Naive thymus-derived CD8-positive, alpha-beta T cell (primary cell): ENCODE measurements around the gene GPATCH4. TPM values are rescaled to one million over a fixed set of nuclear protein-coding genes. Genes with fewer than 3 reads are reported as not detected.
A peak's percentile ranks its signal among the peaks of the same experiment; 100 is the strongest.

Experiments
- ATAC-seq, 2 donors: fragments of 150-1000 bp; cut with Tn5 transposase in 1 of 2; sonication (Bioruptor Pico), chemical (Tn5 transposase) in 1 of 2; 1 replicate in 1 of 2; 2 replicates in 1 of 2; pipeline ENCODE4 v1.10.0; 2021; ENCODE audit warnings: mild to moderate bottlenecking in 2 of 2, moderate library complexity in 2 of 2
- POLR2A ChIA-PET: fragments of 350-600 bp; sonication (Branson Sonifier 250); formaldehyde crosslinking; loops from one replicate; lab custom pipeline; 2021; ENCODE audit warnings: antibody characterized with exemption; lab: Charles Lee
- DNase-seq, 10 donors: peaks; one replicate each; pipeline versions ENCODE4 v3.0.0 to v3.0.0-alpha.2; 2020 to 2022
- H3K27ac Mint-ChIP-seq, 10 donors: one replicate each; pipeline ENCODE4 v1.8.0; 2020 to 2022; ENCODE audit warnings: mild to moderate bottlenecking in 10 of 10, mixed read lengths in 10 of 10, moderate library complexity in 4 of 10, inconsistent platforms in 1 of 10
- H3K27me3 Mint-ChIP-seq, 5 donors: one replicate each; pipeline ENCODE4 v1.8.0; 2021 to 2022; ENCODE audit warnings: mixed read lengths in 5 of 5
- H3K36me3 Mint-ChIP-seq, 3 donors: one replicate each; pipeline ENCODE4 v1.8.0; 2020 to 2022; ENCODE audit warnings: mixed read lengths in 3 of 3, mild to moderate bottlenecking in 2 of 3, inconsistent platforms in 1 of 3
- H3K4me1 Mint-ChIP-seq, 4 donors: one replicate each; pipeline ENCODE4 v1.8.0; 2021 to 2022; ENCODE audit warnings: mixed read lengths in 4 of 4
- H3K4me3 Mint-ChIP-seq, 10 donors: one replicate each; pipeline ENCODE4 v1.8.0; 2020 to 2022; ENCODE audit warnings: mild to moderate bottlenecking in 10 of 10, mixed read lengths in 10 of 10, moderate library complexity in 6 of 10, inconsistent platforms in 1 of 10
- H3K9me3 Mint-ChIP-seq, 9 donors: one replicate each; pipeline ENCODE4 v1.8.0; 2020 to 2022; ENCODE audit warnings: mixed read lengths in 9 of 9, mild to moderate bottlenecking in 3 of 9, inconsistent platforms in 1 of 9, moderate library complexity in 1 of 9
- polyA plus RNA-seq, 3 donors: library from polyadenylated mRNA; unstranded; fragments of 300-500 nt; fragmentation: Illumina TruSeq; gene quantifications; one replicate each; pipeline ENCODE4 v1.2.3, GENCODE V29; 2021
- total RNA-seq, 8 experiments: library from RNA in 2 of 8; stranded (reverse) in 2 of 8; gene quantifications; one replicate each; pipeline ENCODE4 v1.2.3 and lab custom pipeline; 2021 to 2026

GPATCH4 gene
- total and polyA plus RNA-seq, 5 experiments from 2014 or later: 27.3 to 70.4 (median 44.2) TPM

- Mint-ChIP-seq H3K4me3 (no peak overlapping the region), H3K9me3 (no peaks in the 10 kb centered on the region), H3K27me3 (no peaks in the 10 kb centered on the region), H3K36me3 (no peaks in the 10 kb centered on the region), H3K27ac (peak overlapping the region in 1 of 10 donors; percentile 9), H3K4me1 (peaks cover 0 to 26% (median 3%) of the 10 kb centered on the region in 4 donors)
- no peak for DNase-seq
- ATAC-seq: no peak
- POLR2A ChIA-PET: interaction anchor here (0.5 kb wide), 2 partner anchors 22 to 26 kb away, joined by 3 to 5 read pairs; no protein-coding TSS in a partner anchor
Measured at GRCh38 chr1:156551869-156552268, 49.4 kb downstream of the GPATCH4 start.

GRCh38 chr1:156551066-156551643 lies 50.1 kb downstream of the GPATCH4 start:
- no peak for ATAC-seq
- Mint-ChIP-seq H3K4me1 (peaks cover 0 to 26% (median 3%) of the 10 kb centered on the region in 4 donors), H3K4me3 (no peak overlapping the region), H3K9me3 (no peaks in the 10 kb centered on the region), H3K27ac (peak overlapping the region in 1 of 10 donors; percentile 32), H3K36me3 (no peaks in the 10 kb centered on the region), H3K27me3 (no peaks in the 10 kb centered on the region)
- DNase-seq: no peak
- POLR2A ChIA-PET: interaction anchor here (0.5 to 1.5 kb wide), 2 partner anchors 23 to 31 kb away, joined by 3 to 5 read pairs; no protein-coding TSS in a partner anchor

GRCh38 chr1:156550346-156550745 lies 50.9 kb downstream of the GPATCH4 start:
- Mint-ChIP-seq H3K27me3 (no peaks in the 10 kb centered on the region), H3K27ac (peak overlapping the region in 1 of 10 donors; percentile 3), H3K4me3 (no peak overlapping the region), H3K36me3 (no peaks in the 10 kb centered on the region), H3K9me3 (no peaks in the 10 kb centered on the region), H3K4me1 (peaks cover 0 to 26% (median 3%) of the 10 kb centered on the region in 4 donors)
- DNase-seq (no peak), ATAC-seq (no peak)
- POLR2A ChIA-PET: interaction anchor here (1.5 kb wide), 2 partner anchors 31 to 46 kb away, joined by 3 read pairs; no protein-coding TSS in a partner anchor

GRCh38 chr1:156549831-156550230 lies 51.4 kb downstream of the GPATCH4 start:
- POLR2A ChIA-PET: interaction anchor here (1.5 kb wide), 2 partner anchors 32 to 45 kb away, joined by 3 read pairs; no protein-coding TSS in a partner anchor
- ATAC-seq (no peak), DNase-seq (no peak)
- H3K27ac Mint-ChIP-seq: peak overlapping the region in 1 of 10 donors; percentile 24
- H3K36me3 Mint-ChIP-seq: no peaks in the 10 kb centered on the region
- no peak overlapping the region for H3K4me3 Mint-ChIP-seq
- no peaks in the 10 kb centered on the region for H3K27me3 Mint-ChIP-seq
- peaks cover 0 to 26% (median 4%) of the 10 kb centered on the region in 4 donors for H3K4me1 Mint-ChIP-seq
- H3K9me3 Mint-ChIP-seq: no peaks in the 10 kb centered on the region

- peaks cover 0 to 26% (median 6%) of the 10 kb centered on the region in 4 donors for H3K4me1 Mint-ChIP-seq
- no peaks in the 10 kb centered on the region for H3K36me3 Mint-ChIP-seq
- POLR2A ChIA-PET: interaction anchor here (1.5 kb wide), 1 partner anchor 45 kb away, joined by 3 read pairs; no protein-coding TSS in a partner anchor
- H3K27me3 Mint-ChIP-seq: no peaks in the 10 kb centered on the region
- ATAC-seq (peak; percentile 39 to 41), DNase-seq (no peak)
- H3K27ac Mint-ChIP-seq: peak overlapping the region in 1 of 10 donors; percentile 24
- no peaks in the 10 kb centered on the region for H3K9me3 Mint-ChIP-seq
- no peak overlapping the region for H3K4me3 Mint-ChIP-seq
Measured at GRCh38 chr1:156549390-156549789, 51.9 kb downstream of the GPATCH4 start.

GRCh38 chr1:156547982-156548381 lies 53.3 kb downstream of the GPATCH4 start:
- Mint-ChIP-seq H3K4me3 (no peak overlapping the region), H3K27me3 (no peaks in the 10 kb centered on the region), H3K36me3 (no peaks in the 10 kb centered on the region), H3K9me3 (no peaks in the 10 kb centered on the region), H3K27ac (no peak overlapping the region), H3K4me1 (peaks cover 0 to 22% (median 4%) of the 10 kb centered on the region in 4 donors)
- POLR2A ChIA-PET: interaction anchor here (1.9 kb wide), 1 partner anchor 23 kb away, joined by 5 read pairs; no protein-coding TSS in a partner anchor
- DNase-seq: no peak
- no peak for ATAC-seq

- Mint-ChIP-seq H3K4me3 (no peak overlapping the region), H3K4me1 (peaks cover 0 to 19% (median 4%) of the 10 kb centered on the region in 4 donors), H3K27ac (no peak overlapping the region), H3K36me3 (no peaks in the 10 kb centered on the region), H3K27me3 (no peaks in the 10 kb centered on the region), H3K9me3 (no peaks in the 10 kb centered on the region)
- DNase-seq (no peak), ATAC-seq (no peak)
- POLR2A ChIA-PET: interaction anchor here (1.9 kb wide), 1 partner anchor 22 kb away, joined by 5 read pairs; no protein-coding TSS in a partner anchor
Measured at GRCh38 chr1:156547434-156547833, 53.8 kb downstream of the GPATCH4 start.

GRCh38 chr1:156546267-156546666 lies 55.0 kb downstream of the GPATCH4 start:
- ATAC-seq: no peak

GRCh38 chr1:156544592-156545102 lies 56.6 kb downstream of the GPATCH4 start:
- Mint-ChIP-seq H3K4me3 (no peak overlapping the region), H3K27ac (peak overlapping the region in 1 of 10 donors; percentile 43), H3K9me3 (no peaks in the 10 kb centered on the region), H3K36me3 (no peaks in the 10 kb centered on the region), H3K4me1 (peaks cover 0 to 6% (median 3%) of the 10 kb centered on the region in 4 donors), H3K27me3 (no peaks in the 10 kb centered on the region)
- no peak for DNase-seq
- POLR2A ChIA-PET: no interaction called here
- no peak for ATAC-seq

More at GRCh38 chr1:156546267-156546666, 55.0 kb downstream of the GPATCH4 start:
- POLR2A ChIA-PET: interaction anchor here (1.9 kb wide), 1 partner anchor 21 kb away, joined by 5 read pairs; no protein-coding TSS in a partner anchor
- Mint-ChIP-seq H3K36me3 (no peaks in the 10 kb centered on the region), H3K27me3 (no peaks in the 10 kb centered on the region), H3K4me1 (peaks cover 0 to 7% (median 3%) of the 10 kb centered on the region in 4 donors), H3K27ac (no peak overlapping the region), H3K9me3 (no peaks in the 10 kb centered on the region), H3K4me3 (no peak overlapping the region)
- DNase-seq: no peak

Other genes starting within 250 kb of the GPATCH4 start
- gene RHBG, start 232.3 kb downstream of the GPATCH4 start, total RNA-seq: not detected
- not detected for gene RHBG, start 232.3 kb downstream of the GPATCH4 start, polyA plus RNA-seq
- gene MEF2D, start 100.7 kb downstream of the GPATCH4 start, total RNA-seq: 10 to 100 TPM; 69.4 to 73.2 TPM
- 10 to 100 TPM in 1 of 3 donors, 1 to 10 TPM in 2; 6.4 to 12.6 (median 6.7) TPM for gene MEF2D, start 100.7 kb downstream of the GPATCH4 start, polyA plus RNA-seq
- under 1 TPM in 1 of 2 experiments, not detected in 1; 0.08 TPM for gene IQGAP3, start 28.9 kb downstream of the GPATCH4 start, total RNA-seq
- gene IQGAP3, start 28.9 kb downstream of the GPATCH4 start, polyA plus RNA-seq: not detected
- 10 to 100 TPM; 41.3 to 44.3 TPM for gene TTC24, start 21.8 kb downstream of the GPATCH4 start, total RNA-seq
- gene TTC24, start 21.8 kb downstream of the GPATCH4 start, polyA plus RNA-seq: 1 to 10 TPM; 3.8 to 6.7 (median 6.7) TPM
- 10 to 100 TPM; 39.7 to 42.1 TPM for gene NAXE, start 9.7 kb downstream of the GPATCH4 start, total RNA-seq
- 100 to 1,000 TPM in 2 of 3 donors, 10 to 100 TPM in 1; 85.6 to 124 (median 103) TPM for gene NAXE, start 9.7 kb downstream of the GPATCH4 start, polyA plus RNA-seq
- gene HAPLN2, start 17.9 kb upstream of the GPATCH4 start, total RNA-seq: under 1 TPM; 0.39 to 0.58 TPM
- not detected for gene HAPLN2, start 17.9 kb upstream of the GPATCH4 start, polyA plus RNA-seq
- not detected for gene BCAN, start 40.6 kb upstream of the GPATCH4 start, total RNA-seq
- not detected for gene BCAN, start 40.6 kb upstream of the GPATCH4 start, polyA plus RNA-seq
- not detected for gene NES, start 75.9 kb upstream of the GPATCH4 start, total RNA-seq
- gene NES, start 75.9 kb upstream of the GPATCH4 start, polyA plus RNA-seq: not detected
- gene CRABP2, start 104.1 kb upstream of the GPATCH4 start, total RNA-seq: 1 to 10 TPM in 1 of 2 experiments, under 1 TPM in 1; 0.44 to 2.9 TPM
- not detected for gene CRABP2, start 104.1 kb upstream of the GPATCH4 start, polyA plus RNA-seq
- 10 to 100 TPM; 33.6 to 39.3 TPM for gene METTL25B, start 127.0 kb upstream of the GPATCH4 start, total RNA-seq
- 1 to 10 TPM; 2.3 to 6.7 (median 5.6) TPM for gene METTL25B, start 127.0 kb upstream of the GPATCH4 start, polyA plus RNA-seq
- gene ISG20L2, start 127.3 kb upstream of the GPATCH4 start, total RNA-seq: 10 to 100 TPM; 45.0 to 50.3 TPM
- gene ISG20L2, start 127.3 kb upstream of the GPATCH4 start, polyA plus RNA-seq: 10 to 100 TPM; 20.0 to 23.4 (median 20.7) TPM
- gene MRPL24, start 139.6 kb upstream of the GPATCH4 start, total RNA-seq: 10 to 100 TPM; 49.7 to 56.9 TPM
- gene MRPL24, start 139.6 kb upstream of the GPATCH4 start, polyA plus RNA-seq: 100 to 1,000 TPM in 2 of 3 donors, 10 to 100 TPM in 1; 98.6 to 109 (median 103) TPM
- 100 to 1,000 TPM in 1 of 2 experiments, 10 to 100 TPM in 1; 95.4 to 103 TPM for gene HDGF, start 150.2 kb upstream of the GPATCH4 start, total RNA-seq
- gene HDGF, start 150.2 kb upstream of the GPATCH4 start, polyA plus RNA-seq: 10 to 100 TPM; 25.0 to 50.1 (median 41.3) TPM
- 10 to 100 TPM; 59.5 to 64.0 TPM for gene PRCC, start 166.1 kb upstream of the GPATCH4 start, total RNA-seq
- 10 to 100 TPM; 22.9 to 55.7 (median 39.9) TPM for gene PRCC, start 166.1 kb upstream of the GPATCH4 start, polyA plus RNA-seq
- 10 to 100 TPM; 24.3 to 24.7 TPM for gene SH2D2A, start 215.4 kb upstream of the GPATCH4 start, total RNA-seq
- gene SH2D2A, start 215.4 kb upstream of the GPATCH4 start, polyA plus RNA-seq: 10 to 100 TPM; 23.6 to 31.5 (median 25.6) TPM